ENCODE measurements around the gene ID3. TPM values are rescaled to one million over a fixed set of nuclear protein-coding genes. Genes with fewer than 3 reads are reported as not detected.

Gene ID3
- total and polyA plus RNA-seq, 2 donors (not counting 3 experiments of a cell fraction or from before 2014, with no cell fraction given): 277 to 971 TPM

GRCh38 chr1:23526329-23527041, 32.8 kb downstream of the ID3 start:
- H3K36me3 ChIP-seq (ENCODE audit: control insufficient read depth in 2 of 2, extremely low read depth in 1 of 2, insufficient read depth in 2 of 2, low read length in 2 of 2): no peaks in the 10 kb centered on the region
- FAIRE-seq (no peak), DNase-seq (ENCODE audit: low read depth, low spot score) (no peak)
- ChIA-PET CTCF (interaction anchor here (2.4 to 16.6 kb wide), 2 partner anchors 13 to 27 kb away, joined by 19 to 192 read pairs; no protein-coding TSS in a partner anchor), POLR2A (no interaction called here)
- H3K27ac ChIP-seq (ENCODE audit: insufficient read depth, low read depth, low read length): no peak overlapping the region
- no peaks in the 10 kb centered on the region for H4K20me1 ChIP-seq (replicated peaks; ENCODE audit: control insufficient read depth, extremely low read depth, insufficient read depth, low read length)
- intact Hi-C loops (cut with micrococcal nuclease) (no loop called here), dilution Hi-C loops (cut with MboI; ENCODE audit: extremely low pct_ligation_motif_present, low sequenced_read_pairs) (no loop called here)
- no TSS peak for BruUV-seq (replicated peaks)
- peaks cover 12% of the 10 kb centered on the region for H3K79me2 ChIP-seq (ENCODE audit: control insufficient read depth, insufficient read depth, low read length)
- H3K4me1 ChIP-seq (ENCODE audit: control insufficient read depth, extremely low read depth, insufficient read depth, low read length): peaks cover 33% of the 10 kb centered on the region
- H3K27me3 ChIP-seq (ENCODE audit: control insufficient read depth in 2 of 2, insufficient read depth in 2 of 2, low read length in 2 of 2): no peaks in the 10 kb centered on the region
- H3K4me3 ChIP-seq (replicated peaks in 1 of 3; ENCODE audit: insufficient read depth in 1 of 3, low read depth in 1 of 3, low read length in 3 of 3): no peak overlapping the region
- H3K4me2 ChIP-seq (ENCODE audit: insufficient read depth, low read length): no peak overlapping the region
- no peak for TF ChIP-seq POLR2A (IDR thresholded peaks at IDR 0.05; ENCODE audit: low read depth, low read length)
- TF ChIP-seq, protein P1, sequence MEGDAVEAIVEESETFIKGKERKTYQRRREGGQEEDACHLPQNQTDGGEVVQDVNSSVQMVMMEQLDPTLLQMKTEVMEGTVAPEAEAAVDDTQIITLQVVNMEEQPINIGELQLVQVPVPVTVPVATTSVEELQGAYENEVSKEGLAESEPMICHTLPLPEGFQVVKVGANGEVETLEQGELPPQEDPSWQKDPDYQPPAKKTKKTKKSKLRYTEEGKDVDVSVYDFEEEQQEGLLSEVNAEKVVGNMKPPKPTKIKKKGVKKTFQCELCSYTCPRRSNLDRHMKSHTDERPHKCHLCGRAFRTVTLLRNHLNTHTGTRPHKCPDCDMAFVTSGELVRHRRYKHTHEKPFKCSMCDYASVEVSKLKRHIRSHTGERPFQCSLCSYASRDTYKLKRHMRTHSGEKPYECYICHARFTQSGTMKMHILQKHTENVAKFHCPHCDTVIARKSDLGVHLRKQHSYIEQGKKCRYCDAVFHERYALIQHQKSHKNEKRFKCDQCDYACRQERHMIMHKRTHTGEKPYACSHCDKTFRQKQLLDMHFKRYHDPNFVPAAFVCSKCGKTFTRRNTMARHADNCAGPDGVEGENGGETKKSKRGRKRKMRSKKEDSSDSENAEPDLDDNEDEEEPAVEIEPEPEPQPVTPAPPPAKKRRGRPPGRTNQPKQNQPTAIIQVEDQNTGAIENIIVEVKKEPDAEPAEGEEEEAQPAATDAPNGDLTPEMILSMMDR (IDR thresholded peaks at IDR 0.05; ENCODE audit: extremely low read depth in 1 of 2, insufficient read depth in 1 of 2, low read depth in 1 of 2, low read length in 2 of 2): no peak
- no peak for TF ChIP-seq JUN (IDR thresholded peaks at IDR 0.05; ENCODE audit: borderline replicate concordance, insufficient read depth, insufficient read length, low read depth)
- TF ChIP-seq POLR2AphosphoS5 (IDR thresholded peaks at IDR 0.05; ENCODE audit: insufficient read depth, low read depth, low read length): no peak
- no peak for TF ChIP-seq MYC (IDR thresholded peaks at IDR 0.05; ENCODE audit: low read depth, low read length)
- no peak for TF ChIP-seq FOS (IDR thresholded peaks at IDR 0.05; ENCODE audit: borderline replicate concordance, insufficient read depth, low read length)
- TF ChIP-seq GATA2 (IDR thresholded peaks at IDR 0.05; ENCODE audit: insufficient read depth, insufficient read length, low read depth, low read length): no peak
- no peak for TF ChIP-seq EZH2 (IDR thresholded peaks at IDR 0.05; ENCODE audit: borderline replicate concordance, low read depth, low read length, severe bottlenecking)
- no peak for TF ChIP-seq MAX (IDR thresholded peaks at IDR 0.05; ENCODE audit: insufficient read depth, insufficient read length)
- no peak overlapping the region for H2AFZ ChIP-seq (ENCODE audit: low read depth, low read length)
- H3K9me1 ChIP-seq (replicated peaks; ENCODE audit: control insufficient read depth, extremely low read depth, insufficient read depth, low read length): no peaks in the 10 kb centered on the region
- no peak overlapping the region for H3K9ac ChIP-seq (replicated peaks; ENCODE audit: extremely low read depth, insufficient read depth, low read length)
- no peaks in the 10 kb centered on the region for H3K9me3 ChIP-seq (replicated peaks; ENCODE audit: control insufficient read depth, insufficient read depth, low read length)
